HEK293 (cell line): Measurements from ENCODE around the gene SIDT1.

Experiments used
- KLF8 ChIP-seq: fragments of 450-650 bp; formaldehyde crosslinking; IDR thresholded peaks from 2 replicates; pipeline ENCODE4 v1.5.1; 2016; ENCODE audit warnings: missing biosample characterization, missing genetic modification characterization
- SP2 ChIP-seq: fragments of 450-650 bp; formaldehyde crosslinking; IDR thresholded peaks from 2 replicates; pipeline ENCODE4 v1.5.1; 2016; ENCODE audit warnings: missing biosample characterization, missing genetic modification characterization
- TCF7L2 ChIP-seq: IDR thresholded peaks from 2 replicates; pipeline ENCODE4 v1.6.1; 2011; ENCODE audit warnings: low read depth, mild to moderate bottlenecking, inconsistent platforms, low read length, moderate library complexity, borderline replicate concordance
- ZFP69B ChIP-seq: fragments of 450-650 bp; formaldehyde crosslinking; IDR thresholded peaks from 2 replicates; pipeline ENCODE4 v1.5.1; 2016; ENCODE audit warnings: missing biosample characterization, missing genetic modification characterization
- ZNF184 ChIP-seq: fragments of 450-650 bp; IDR thresholded peaks from 2 replicates; pipeline ENCODE4 v1.5.1; 2018; ENCODE audit warnings: missing biosample characterization, mild to moderate bottlenecking, missing genetic modification characterization
- ZNF24 ChIP-seq: fragments of 450-650 bp; formaldehyde crosslinking; IDR thresholded peaks from 2 replicates; pipeline ENCODE4 v1.5.1; 2016; ENCODE audit warnings: missing biosample characterization, missing genetic modification characterization
- ZNF335 ChIP-seq: fragments of 450-650 bp; formaldehyde crosslinking; conservative IDR thresholded peaks from 2 replicates; pipeline ENCODE4 v1.5.1; 2016; ENCODE audit warnings: missing biosample characterization, missing genetic modification characterization
- ZNF629 ChIP-seq: fragments of 450-650 bp; formaldehyde crosslinking; IDR thresholded peaks from 2 replicates; pipeline ENCODE4 v1.5.1; 2017; ENCODE audit warnings: missing biosample characterization, missing genetic modification characterization
- TF ChIP-seq, protein P1 (sequence below): fragments of 450-650 bp; formaldehyde crosslinking; IDR thresholded peaks from 2 replicates; pipeline ENCODE4 v1.5.1; 2016; ENCODE audit warnings: missing biosample characterization, missing genetic modification characterization
- TF ChIP-seq, protein P2 (sequence below): fragments of 450-650 bp; formaldehyde crosslinking; IDR thresholded peaks from 2 replicates; pipeline ENCODE4 v1.5.1; 2016; ENCODE audit warnings: missing biosample characterization, missing genetic modification characterization
- TF ChIP-seq, protein P3 (sequence below): fragments of 450-650 bp; formaldehyde crosslinking; IDR thresholded peaks from 2 replicates; pipeline ENCODE4 v1.5.1; 2016; ENCODE audit warnings: missing biosample characterization, missing genetic modification characterization
- TF ChIP-seq, protein P4 (sequence below): fragments of 450-650 bp; formaldehyde crosslinking; IDR thresholded peaks from 2 replicates; pipeline ENCODE4 v1.5.1; 2016; ENCODE audit warnings: missing biosample characterization, missing genetic modification characterization, borderline replicate concordance

DNA sequence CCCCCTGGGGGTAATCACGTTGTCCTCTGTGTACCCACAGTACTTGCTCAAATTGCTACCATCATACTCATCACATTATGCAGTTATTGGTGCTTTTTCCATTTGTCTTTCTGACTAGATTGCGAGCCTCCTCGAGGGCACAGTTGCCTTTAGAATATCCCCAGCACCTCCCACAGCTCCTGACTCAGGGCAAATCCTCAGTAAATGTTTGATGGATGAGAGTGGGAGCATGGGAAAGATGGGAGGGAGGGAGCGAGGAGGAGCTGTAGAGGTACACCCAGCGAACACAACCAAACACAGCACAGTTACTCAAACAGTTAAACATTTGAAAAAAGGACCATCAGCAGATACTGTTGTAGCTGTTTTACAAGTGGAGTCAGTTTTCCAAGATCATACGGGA, 27.9 kb downstream of the SIDT1 start:
- TF ChIP-seq ZNF184 (tag by site-specific recombination) (no peak), ZNF24 (no peak), ZFP69B (tag by site-specific recombination) (no peak), ZNF335 (no peak), TCF7L2 (no peak), KLF8 (no peak), ZNF629 (tag by site-specific recombination) (no peak), SP2 (no peak)
- TF ChIP-seq, protein P1, sequence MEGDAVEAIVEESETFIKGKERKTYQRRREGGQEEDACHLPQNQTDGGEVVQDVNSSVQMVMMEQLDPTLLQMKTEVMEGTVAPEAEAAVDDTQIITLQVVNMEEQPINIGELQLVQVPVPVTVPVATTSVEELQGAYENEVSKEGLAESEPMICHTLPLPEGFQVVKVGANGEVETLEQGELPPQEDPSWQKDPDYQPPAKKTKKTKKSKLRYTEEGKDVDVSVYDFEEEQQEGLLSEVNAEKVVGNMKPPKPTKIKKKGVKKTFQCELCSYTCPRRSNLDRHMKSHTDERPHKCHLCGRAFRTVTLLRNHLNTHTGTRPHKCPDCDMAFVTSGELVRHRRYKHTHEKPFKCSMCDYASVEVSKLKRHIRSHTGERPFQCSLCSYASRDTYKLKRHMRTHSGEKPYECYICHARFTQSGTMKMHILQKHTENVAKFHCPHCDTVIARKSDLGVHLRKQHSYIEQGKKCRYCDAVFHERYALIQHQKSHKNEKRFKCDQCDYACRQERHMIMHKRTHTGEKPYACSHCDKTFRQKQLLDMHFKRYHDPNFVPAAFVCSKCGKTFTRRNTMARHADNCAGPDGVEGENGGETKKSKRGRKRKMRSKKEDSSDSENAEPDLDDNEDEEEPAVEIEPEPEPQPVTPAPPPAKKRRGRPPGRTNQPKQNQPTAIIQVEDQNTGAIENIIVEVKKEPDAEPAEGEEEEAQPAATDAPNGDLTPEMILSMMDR (tag by site-specific recombination): no peak
- TF ChIP-seq, protein P2, sequence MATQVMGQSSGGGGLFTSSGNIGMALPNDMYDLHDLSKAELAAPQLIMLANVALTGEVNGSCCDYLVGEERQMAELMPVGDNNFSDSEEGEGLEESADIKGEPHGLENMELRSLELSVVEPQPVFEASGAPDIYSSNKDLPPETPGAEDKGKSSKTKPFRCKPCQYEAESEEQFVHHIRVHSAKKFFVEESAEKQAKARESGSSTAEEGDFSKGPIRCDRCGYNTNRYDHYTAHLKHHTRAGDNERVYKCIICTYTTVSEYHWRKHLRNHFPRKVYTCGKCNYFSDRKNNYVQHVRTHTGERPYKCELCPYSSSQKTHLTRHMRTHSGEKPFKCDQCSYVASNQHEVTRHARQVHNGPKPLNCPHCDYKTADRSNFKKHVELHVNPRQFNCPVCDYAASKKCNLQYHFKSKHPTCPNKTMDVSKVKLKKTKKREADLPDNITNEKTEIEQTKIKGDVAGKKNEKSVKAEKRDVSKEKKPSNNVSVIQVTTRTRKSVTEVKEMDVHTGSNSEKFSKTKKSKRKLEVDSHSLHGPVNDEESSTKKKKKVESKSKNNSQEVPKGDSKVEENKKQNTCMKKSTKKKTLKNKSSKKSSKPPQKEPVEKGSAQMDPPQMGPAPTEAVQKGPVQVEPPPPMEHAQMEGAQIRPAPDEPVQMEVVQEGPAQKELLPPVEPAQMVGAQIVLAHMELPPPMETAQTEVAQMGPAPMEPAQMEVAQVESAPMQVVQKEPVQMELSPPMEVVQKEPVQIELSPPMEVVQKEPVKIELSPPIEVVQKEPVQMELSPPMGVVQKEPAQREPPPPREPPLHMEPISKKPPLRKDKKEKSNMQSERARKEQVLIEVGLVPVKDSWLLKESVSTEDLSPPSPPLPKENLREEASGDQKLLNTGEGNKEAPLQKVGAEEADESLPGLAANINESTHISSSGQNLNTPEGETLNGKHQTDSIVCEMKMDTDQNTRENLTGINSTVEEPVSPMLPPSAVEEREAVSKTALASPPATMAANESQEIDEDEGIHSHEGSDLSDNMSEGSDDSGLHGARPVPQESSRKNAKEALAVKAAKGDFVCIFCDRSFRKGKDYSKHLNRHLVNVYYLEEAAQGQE (tag by site-specific recombination): no peak
- TF ChIP-seq, protein P3, sequence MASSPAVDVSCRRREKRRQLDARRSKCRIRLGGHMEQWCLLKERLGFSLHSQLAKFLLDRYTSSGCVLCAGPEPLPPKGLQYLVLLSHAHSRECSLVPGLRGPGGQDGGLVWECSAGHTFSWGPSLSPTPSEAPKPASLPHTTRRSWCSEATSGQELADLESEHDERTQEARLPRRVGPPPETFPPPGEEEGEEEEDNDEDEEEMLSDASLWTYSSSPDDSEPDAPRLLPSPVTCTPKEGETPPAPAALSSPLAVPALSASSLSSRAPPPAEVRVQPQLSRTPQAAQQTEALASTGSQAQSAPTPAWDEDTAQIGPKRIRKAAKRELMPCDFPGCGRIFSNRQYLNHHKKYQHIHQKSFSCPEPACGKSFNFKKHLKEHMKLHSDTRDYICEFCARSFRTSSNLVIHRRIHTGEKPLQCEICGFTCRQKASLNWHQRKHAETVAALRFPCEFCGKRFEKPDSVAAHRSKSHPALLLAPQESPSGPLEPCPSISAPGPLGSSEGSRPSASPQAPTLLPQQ: no peak
- TF ChIP-seq, protein P4, sequence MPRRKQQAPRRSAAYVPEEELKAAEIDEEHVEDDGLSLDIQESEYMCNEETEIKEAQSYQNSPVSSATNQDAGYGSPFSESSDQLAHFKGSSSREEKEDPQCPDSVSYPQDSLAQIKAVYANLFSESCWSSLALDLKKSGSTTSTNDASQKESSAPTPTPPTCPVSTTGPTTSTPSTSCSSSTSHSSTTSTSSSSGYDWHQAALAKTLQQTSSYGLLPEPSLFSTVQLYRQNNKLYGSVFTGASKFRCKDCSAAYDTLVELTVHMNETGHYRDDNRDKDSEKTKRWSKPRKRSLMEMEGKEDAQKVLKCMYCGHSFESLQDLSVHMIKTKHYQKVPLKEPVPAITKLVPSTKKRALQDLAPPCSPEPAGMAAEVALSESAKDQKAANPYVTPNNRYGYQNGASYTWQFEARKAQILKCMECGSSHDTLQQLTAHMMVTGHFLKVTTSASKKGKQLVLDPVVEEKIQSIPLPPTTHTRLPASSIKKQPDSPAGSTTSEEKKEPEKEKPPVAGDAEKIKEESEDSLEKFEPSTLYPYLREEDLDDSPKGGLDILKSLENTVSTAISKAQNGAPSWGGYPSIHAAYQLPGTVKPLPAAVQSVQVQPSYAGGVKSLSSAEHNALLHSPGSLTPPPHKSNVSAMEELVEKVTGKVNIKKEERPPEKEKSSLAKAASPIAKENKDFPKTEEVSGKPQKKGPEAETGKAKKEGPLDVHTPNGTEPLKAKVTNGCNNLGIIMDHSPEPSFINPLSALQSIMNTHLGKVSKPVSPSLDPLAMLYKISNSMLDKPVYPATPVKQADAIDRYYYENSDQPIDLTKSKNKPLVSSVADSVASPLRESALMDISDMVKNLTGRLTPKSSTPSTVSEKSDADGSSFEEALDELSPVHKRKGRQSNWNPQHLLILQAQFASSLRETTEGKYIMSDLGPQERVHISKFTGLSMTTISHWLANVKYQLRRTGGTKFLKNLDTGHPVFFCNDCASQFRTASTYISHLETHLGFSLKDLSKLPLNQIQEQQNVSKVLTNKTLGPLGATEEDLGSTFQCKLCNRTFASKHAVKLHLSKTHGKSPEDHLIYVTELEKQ (tag by site-specific recombination): no peak
